ENCODE data around the gene HMGB2. TPM values are rescaled to one million over a fixed set of nuclear protein-coding genes. Genes with fewer than 3 reads are reported as not detected.

HMGB2 gene
- total RNA-seq, 1 donor from 2014 or later: 201 TPM

DNA sequence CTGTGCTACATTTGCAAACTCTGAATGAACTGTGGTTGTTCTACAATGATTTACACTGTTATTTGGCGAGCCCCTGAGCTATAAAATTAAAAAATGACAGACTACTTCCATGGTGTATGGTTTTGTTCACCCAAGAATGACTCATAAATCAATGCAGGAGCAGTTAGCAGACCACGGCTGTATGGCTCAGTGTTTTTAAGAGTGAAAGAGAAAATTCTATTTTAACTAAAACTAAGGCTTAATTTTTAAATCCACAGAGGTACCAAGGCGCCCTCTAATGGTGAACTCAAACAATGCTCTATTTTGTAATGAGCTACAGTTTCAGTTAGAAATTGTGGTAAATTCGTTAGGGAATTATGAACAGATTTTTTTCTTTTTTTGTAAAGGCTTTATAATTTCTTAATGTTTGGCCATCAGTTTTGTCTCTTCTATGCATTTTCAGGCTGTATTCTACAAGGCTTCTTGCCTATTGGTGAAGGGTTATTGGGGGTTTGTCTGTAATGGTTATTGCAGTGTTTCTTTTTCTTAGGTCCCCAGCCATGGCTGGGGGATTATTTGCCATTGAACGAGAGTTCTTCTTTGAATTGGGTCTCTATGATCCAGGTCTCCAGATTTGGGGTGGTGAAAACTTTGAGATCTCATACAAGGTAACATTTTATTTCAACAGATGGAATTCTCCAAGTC is 32.5 kb downstream of the HMGB2 start:
- DNase-seq (ENCODE audit: extremely low spot score, unreplicated experiment): no peak
- H3K9me3 Mint-ChIP-seq: no peaks in the 10 kb centered on the region
- no peak overlapping the region for H3K4me3 Mint-ChIP-seq
- H3K27ac Mint-ChIP-seq: no peak overlapping the region
- TF ChIP-seq CTCF (conservative IDR thresholded peaks at IDR 0.05): peak; percentile 81
- no peaks in the 10 kb centered on the region for H3K27me3 Mint-ChIP-seq
- H3K4me1 Mint-ChIP-seq (ENCODE audit: unreplicated experiment): peaks cover 7% of the 10 kb centered on the region
- peaks cover 30% of the 10 kb centered on the region for H3K36me3 Mint-ChIP-seq

DNA sequence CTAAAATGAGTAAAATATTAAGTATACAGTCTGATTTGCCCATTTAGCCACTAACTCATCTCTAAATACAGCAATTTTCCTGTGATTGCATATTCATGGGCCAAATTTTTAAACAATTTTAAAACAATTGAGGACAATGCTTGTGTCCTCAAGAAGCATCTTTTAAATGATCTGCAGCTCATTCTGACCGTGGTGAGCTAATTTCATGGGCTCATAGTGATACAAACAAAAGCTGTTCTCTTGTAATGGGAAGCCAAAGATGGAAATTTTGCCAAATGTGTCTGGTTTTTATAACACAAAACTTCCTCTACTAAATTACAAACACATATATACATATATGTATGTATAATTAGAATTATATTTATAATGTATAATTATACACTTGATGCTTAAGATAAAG is 39.7 kb downstream of the HMGB2 start:
- DNase-seq (ENCODE audit: extremely low spot score, unreplicated experiment): no peak
- Mint-ChIP-seq H3K9me3 (no peaks in the 10 kb centered on the region), H3K27ac (no peak overlapping the region), H3K36me3 (peaks cover 9% of the 10 kb centered on the region), H3K4me3 (no peak overlapping the region), H3K27me3 (no peaks in the 10 kb centered on the region), H3K4me1 (ENCODE audit: unreplicated experiment) (peaks cover 3% of the 10 kb centered on the region)
- no peak for TF ChIP-seq CTCF (conservative IDR thresholded peaks at IDR 0.05)

- H3K9me3 Mint-ChIP-seq: no peaks in the 10 kb centered on the region
- H3K4me3 Mint-ChIP-seq: no peak overlapping the region
- no peak overlapping the region for H3K27ac Mint-ChIP-seq
- peaks cover 9% of the 10 kb centered on the region for H3K4me1 Mint-ChIP-seq (ENCODE audit: unreplicated experiment)
- peaks cover 5% of the 10 kb centered on the region for H3K36me3 Mint-ChIP-seq
- no peak for DNase-seq (ENCODE audit: extremely low spot score, unreplicated experiment)
- no peaks in the 10 kb centered on the region for H3K27me3 Mint-ChIP-seq
- TF ChIP-seq CTCF (conservative IDR thresholded peaks at IDR 0.05): no peak
These were observed 40.5 kb downstream of the HMGB2 start for GRCh38 chr4:173293663-173294062.

DNA sequence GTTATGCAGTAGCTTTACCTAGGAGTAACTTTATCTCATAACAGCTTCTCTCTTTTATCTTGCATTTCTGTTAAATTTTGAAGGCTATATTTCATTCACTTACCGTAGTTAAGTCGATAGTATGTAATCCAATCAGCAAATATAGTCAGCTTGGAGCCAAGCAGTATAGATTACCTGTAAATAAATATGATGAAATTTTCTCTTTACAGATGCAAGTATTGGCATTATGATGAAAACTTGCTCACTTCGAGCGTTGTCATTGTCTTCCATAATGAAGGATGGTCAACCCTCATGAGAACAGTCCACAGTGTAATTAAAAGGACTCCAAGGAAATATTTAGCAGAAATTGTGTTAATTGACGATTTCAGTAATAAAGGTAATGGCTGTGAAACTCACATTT is 42.3 kb downstream of the HMGB2 start:
- H3K27me3 Mint-ChIP-seq: no peaks in the 10 kb centered on the region
- H3K9me3 Mint-ChIP-seq: peaks cover 4% of the 10 kb centered on the region
- H3K27ac Mint-ChIP-seq: no peak overlapping the region
- no peak for TF ChIP-seq CTCF (conservative IDR thresholded peaks at IDR 0.05)
- DNase-seq (ENCODE audit: extremely low spot score, unreplicated experiment): no peak
- H3K4me3 Mint-ChIP-seq: no peak overlapping the region
- H3K36me3 Mint-ChIP-seq: peaks cover 10% of the 10 kb centered on the region
- H3K4me1 Mint-ChIP-seq (ENCODE audit: unreplicated experiment): peaks cover 14% of the 10 kb centered on the region

DNA sequence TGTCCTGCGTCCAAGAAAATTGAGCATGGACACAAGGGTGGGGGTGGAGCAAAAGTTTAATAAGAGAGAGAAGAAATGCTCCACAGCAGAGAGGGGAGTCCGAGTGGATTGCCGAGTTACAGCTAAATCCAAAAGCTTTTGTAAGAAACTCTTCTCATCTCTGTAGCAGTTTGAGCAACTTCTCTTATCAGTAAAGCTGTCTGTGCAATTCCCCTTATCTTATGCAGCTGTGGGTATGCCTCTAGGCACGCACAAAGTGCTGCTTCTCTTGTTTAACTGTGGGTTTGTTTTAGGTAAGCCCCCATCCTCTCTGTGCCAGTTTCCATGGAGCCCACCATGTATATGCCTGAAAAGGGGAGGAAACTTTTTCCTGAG is 44.8 kb downstream of the HMGB2 start:
- TF ChIP-seq CTCF (conservative IDR thresholded peaks at IDR 0.05): no peak
- Mint-ChIP-seq H3K4me3 (peak overlapping the region; percentile 53), H3K27me3 (no peaks in the 10 kb centered on the region), H3K27ac (peak overlapping the region; percentile 43), H3K9me3 (peaks cover 4% of the 10 kb centered on the region), H3K4me1 (ENCODE audit: unreplicated experiment) (peaks cover 14% of the 10 kb centered on the region), H3K36me3 (peaks cover 9% of the 10 kb centered on the region)
- no peak for DNase-seq (ENCODE audit: extremely low spot score, unreplicated experiment)
